Hepatocyte (in vitro differentiated cells): ENCODE results near the gene KRTAP9-3.
"Not testable (repeated sequence)": the region's sequence is repeated elsewhere in the genome, so short reads cannot be mapped to it uniquely, and the experiment has no call there.

Experiments used
- CTCF ChIP-seq: fragments of 200-600 bp; sonication (generic); IDR thresholded peaks from 2 replicates; pipeline ENCODE4 v1.5.1; 2016; ENCODE audit warnings: antibody characterized with exemption, mild to moderate bottlenecking; ENCODE audit not compliant: poor library complexity
- EZH2 ChIP-seq: fragments of 200-600 bp; sonication (generic); IDR thresholded peaks from 2 replicates; pipeline ENCODE4 v1.6.1; 2016; ENCODE audit warnings: antibody characterized with exemption, mild to moderate bottlenecking, borderline replicate concordance

GRCh38 chr17:41237116-41237515, 4.9 kb downstream of the KRTAP9-3 start:
- not testable (repeated sequence) for TF ChIP-seq CTCF, EZH2
